Mesenchymal stem cell (in vitro differentiated cells and primary cell): ENCODE data around the gene NOTCH2.

ENCODE experiments used
- DNase-seq: peaks from one replicate; pipeline ENCODE4 v3.0.0-alpha.2; 2013
- H2AFZ ChIP-seq: one replicate; pipeline ENCODE4 v1.6.1; 2013; ENCODE audit warnings: low read depth, mild to moderate bottlenecking, control low read depth, inconsistent platforms, low read length, moderate library complexity
- H2AK5ac ChIP-seq: 2 replicates; pipeline ENCODE4 v1.6.1; 2013; ENCODE audit warnings: low read length, moderate library complexity, mild to moderate bottlenecking, inconsistent platforms; ENCODE audit not compliant: severe bottlenecking
- H2BK120ac ChIP-seq: one replicate; pipeline ENCODE4 v1.6.1; 2013; ENCODE audit warnings: low read depth, mild to moderate bottlenecking, inconsistent platforms, low read length, moderate library complexity
- H2BK12ac ChIP-seq, 2 experiments: one replicate each; pipeline ENCODE4 v1.6.1; 2013; ENCODE audit warnings: inconsistent platforms in 2 of 2, low read length in 2 of 2, mild to moderate bottlenecking in 2 of 2, moderate library complexity in 2 of 2, control low read depth in 1 of 2
- H2BK15ac ChIP-seq: one replicate; pipeline ENCODE4 v1.6.1; 2013; ENCODE audit warnings: mild to moderate bottlenecking, low read depth, inconsistent platforms; ENCODE audit not compliant: poor library complexity, severe bottlenecking
- H2BK5ac ChIP-seq: 2 replicates; pipeline ENCODE4 v1.6.1; 2013; ENCODE audit warnings: low read depth, mild to moderate bottlenecking, low read length, control low read depth, inconsistent platforms; ENCODE audit not compliant: poor library complexity, severe bottlenecking
- H3K14ac ChIP-seq, 2 experiments: one replicate each; pipeline ENCODE4 v1.6.1; 2013; ENCODE audit warnings: inconsistent platforms in 2 of 2, low read length in 2 of 2, control low read depth in 1 of 2, mild to moderate bottlenecking in 1 of 2, moderate library complexity in 1 of 2
- H3K18ac ChIP-seq, 2 experiments: one replicate each; pipeline ENCODE4 v1.6.1; 2013; ENCODE audit warnings: inconsistent platforms in 2 of 2, low read length in 2 of 2, control low read depth in 1 of 2, low read depth in 1 of 2, mild to moderate bottlenecking in 1 of 2
- H3K23ac ChIP-seq, 2 experiments: one replicate each; pipeline ENCODE4 v1.6.1; 2013; ENCODE audit warnings: inconsistent platforms in 2 of 2, low read length in 2 of 2, mild to moderate bottlenecking in 2 of 2, moderate library complexity in 2 of 2, control low read depth in 1 of 2
- H3K27ac ChIP-seq: 2 replicates; pipeline ENCODE4 v1.5.1; 2013; ENCODE audit warnings: mild to moderate bottlenecking, moderate library complexity, low read length, control low read depth, inconsistent platforms; ENCODE audit not compliant: poor library complexity, severe bottlenecking
- H3K27me3 ChIP-seq, 2 experiments: 2 replicates each; pipeline versions ENCODE4 v1.6.1 to v1.7.0; 2013; ENCODE audit warnings: low read length in 2 of 2, mild to moderate bottlenecking in 2 of 2, moderate library complexity in 2 of 2, control low read depth in 1 of 2, inconsistent platforms in 1 of 2; ENCODE audit not compliant: control insufficient read depth in 1 of 2, insufficient read depth in 1 of 2
- H3K36me3 ChIP-seq, 2 experiments: 2 replicates each; pipeline versions ENCODE4 v1.6.1 to v1.7.0; 2013; ENCODE audit warnings: low read length in 2 of 2, control low read depth in 1 of 2, inconsistent platforms in 1 of 2, low read depth in 1 of 2, mild to moderate bottlenecking in 1 of 2; ENCODE audit not compliant: insufficient read depth in 2 of 2, control insufficient read depth in 1 of 2
- H3K4ac ChIP-seq, 2 experiments: one replicate each; pipeline ENCODE4 v1.6.1; 2013; ENCODE audit warnings: inconsistent platforms in 2 of 2, low read length in 2 of 2, mild to moderate bottlenecking in 2 of 2, moderate library complexity in 2 of 2, control low read depth in 1 of 2, low read depth in 1 of 2
- H3K4me1 ChIP-seq: 2 replicates; pipeline ENCODE4 v1.6.1; 2013; ENCODE audit warnings: low read depth, low read length, control low read depth; ENCODE audit not compliant: control insufficient read depth, insufficient read depth
- H3K4me2 ChIP-seq: 2 replicates; pipeline ENCODE4 v1.6.1; 2013; ENCODE audit warnings: low read length, mild to moderate bottlenecking, inconsistent platforms; ENCODE audit not compliant: poor library complexity, severe bottlenecking
- H3K4me3 ChIP-seq, 2 experiments: 2 replicates each; pipeline versions ENCODE4 v1.5.1 to v1.7.0; 2013; ENCODE audit warnings: low read length in 2 of 2, mild to moderate bottlenecking in 2 of 2, control low read depth in 1 of 2, low read depth in 1 of 2; ENCODE audit not compliant: insufficient read depth in 1 of 2
- H3K79me1 ChIP-seq: replicated peaks from 2 replicates; pipeline ENCODE4 v1.6.1; 2013; ENCODE audit warnings: mild to moderate bottlenecking, control low read depth, low read length, inconsistent platforms; ENCODE audit not compliant: poor library complexity, severe bottlenecking
- H3K9ac ChIP-seq: 2 replicates; pipeline ENCODE4 v1.7.0; 2013; ENCODE audit warnings: mild to moderate bottlenecking, low read length, moderate library complexity
- H3K9me3 ChIP-seq: 2 replicates; pipeline ENCODE4 v1.7.0; 2013; ENCODE audit warnings: mild to moderate bottlenecking, low read length; ENCODE audit not compliant: control insufficient read depth
- H4K8ac ChIP-seq: one replicate; pipeline ENCODE4 v1.6.1; 2013; ENCODE audit warnings: inconsistent platforms, mild to moderate bottlenecking, low read length, moderate library complexity
- H4K91ac ChIP-seq: one replicate; pipeline ENCODE4 v1.6.1; 2013; ENCODE audit warnings: mild to moderate bottlenecking, low read length, inconsistent platforms
- WGBS: methylation state at CpG from one replicate; pipeline ENCODE4 v1.1.7; 2013; ENCODE audit warnings: mixed read lengths; 5-methylcytosine and 5-hydroxymethylcytosine counted together

Gene NOTCH2

GRCh38 chr1:119873135-119874015 lies 196.1 kb downstream of the NOTCH2 start:
- Histone ChIP-seq H3K23ac (no peak overlapping the region), H3K4me3 (no peak overlapping the region), H3K4me1 (peaks cover 9% of the 10 kb centered on the region), H3K4me2 (no peak overlapping the region), H2BK120ac (no peak overlapping the region), H3K79me1 (no peaks in the 10 kb centered on the region), H3K18ac (peak overlapping the region in 1 of 2 experiments; percentile 38), H2AK5ac (no peak overlapping the region), H2BK5ac (no peak overlapping the region), H3K9me3 (no peaks in the 10 kb centered on the region), H2BK15ac (no peak overlapping the region), H4K91ac (no peak overlapping the region), H2BK12ac (peak overlapping the region in 1 of 2 experiments; percentile 48), H3K27me3 (no peaks in the 10 kb centered on the region), H3K9ac (no peak overlapping the region), H3K27ac (no peak overlapping the region), H3K36me3 (no peaks in the 10 kb centered on the region), H2AFZ (no peak overlapping the region), H3K14ac (peak overlapping the region in 1 of 2 experiments; percentile 29), H4K8ac (no peak overlapping the region), H3K4ac (no peak overlapping the region)
- peak; percentile 48 for DNase-seq
- WGBS = 87% methylated on average over 3 of the region's 4 CpGs

GRCh38 chr1:119871881-119872280 lies 197.6 kb downstream of the NOTCH2 start:
- DNase-seq = no peak
- Histone ChIP-seq H2BK15ac (no peak overlapping the region), H2BK120ac (no peak overlapping the region), H2BK12ac (no peak overlapping the region), H3K27me3 (no peaks in the 10 kb centered on the region), H4K91ac (no peak overlapping the region), H2AFZ (no peak overlapping the region), H4K8ac (no peak overlapping the region), H3K79me1 (no peaks in the 10 kb centered on the region), H3K14ac (no peak overlapping the region), H3K27ac (no peak overlapping the region), H3K36me3 (no peaks in the 10 kb centered on the region), H3K9ac (no peak overlapping the region), H3K23ac (no peak overlapping the region), H3K4ac (no peak overlapping the region), H3K9me3 (no peaks in the 10 kb centered on the region), H3K4me3 (no peak overlapping the region), H2BK5ac (no peak overlapping the region), H3K4me2 (no peak overlapping the region), H3K4me1 (peaks cover 9% of the 10 kb centered on the region), H3K18ac (no peak overlapping the region), H2AK5ac (no peak overlapping the region)
- 88% methylated on average over 2 of the region's 4 CpGs for WGBS

GRCh38 chr1:119870917-119871596 lies 198.4 kb downstream of the NOTCH2 start:
- Histone ChIP-seq H2AK5ac (no peak overlapping the region), H4K8ac (peak overlapping the region; percentile 92), H3K4me1 (peaks cover 9% of the 10 kb centered on the region), H2BK5ac (no peak overlapping the region), H4K91ac (no peak overlapping the region), H3K9me3 (no peaks in the 10 kb centered on the region), H3K27me3 (no peaks in the 10 kb centered on the region), H2BK15ac (no peak overlapping the region), H3K4ac (no peak overlapping the region), H3K9ac (peak overlapping the region; percentile 81), H2AFZ (peak overlapping the region; percentile 84), H2BK120ac (peak overlapping the region; percentile 61), H3K18ac (peak overlapping the region; percentile 56 to 79), H3K36me3 (no peaks in the 10 kb centered on the region), H3K23ac (no peak overlapping the region), H3K4me3 (peak overlapping the region in 1 of 2 experiments; percentile 61), H3K27ac (no peak overlapping the region), H2BK12ac (no peak overlapping the region), H3K79me1 (no peaks in the 10 kb centered on the region), H3K14ac (no peak overlapping the region), H3K4me2 (peak overlapping the region; percentile 45)
- DNase-seq = peak; percentile 78
- 57% methylated on average over 20 of the region's 20 CpGs for WGBS

- Histone ChIP-seq H3K4me2 (no peak overlapping the region), H3K79me1 (no peaks in the 10 kb centered on the region), H3K9ac (no peak overlapping the region), H3K14ac (no peak overlapping the region), H3K27ac (no peak overlapping the region), H2BK5ac (no peak overlapping the region), H3K36me3 (no peaks in the 10 kb centered on the region), H4K91ac (no peak overlapping the region), H4K8ac (no peak overlapping the region), H3K18ac (no peak overlapping the region), H3K4ac (no peak overlapping the region), H3K4me3 (no peak overlapping the region), H3K9me3 (no peaks in the 10 kb centered on the region), H2AFZ (no peak overlapping the region), H2BK12ac (no peak overlapping the region), H2BK15ac (no peak overlapping the region), H3K27me3 (no peaks in the 10 kb centered on the region), H2BK120ac (no peak overlapping the region), H3K4me1 (peaks cover 9% of the 10 kb centered on the region), H3K23ac (no peak overlapping the region), H2AK5ac (no peak overlapping the region)
- 88% methylated on average over 1 of the region's 1 CpG for WGBS
- DNase-seq = no peak
Observed at GRCh38 chr1:119869995-119870394, 199.5 kb downstream of the NOTCH2 start.
